IPS-20b (cell line): ENCODE data around the gene NPTX1.

ENCODE experiments used
- H3K27ac ChIP-seq: one replicate; pipeline ENCODE4 v1.5.1; 2013; ENCODE audit warnings: low read length
- H3K27me3 ChIP-seq: 2 replicates; pipeline ENCODE4 v1.6.1; 2013; ENCODE audit warnings: mild to moderate bottlenecking, low read length, inconsistent platforms; ENCODE audit not compliant: insufficient read depth
- H3K36me3 ChIP-seq: 2 replicates; pipeline ENCODE4 v1.6.1; 2013; ENCODE audit warnings: low read depth, mild to moderate bottlenecking, inconsistent platforms, low read length, moderate library complexity; ENCODE audit not compliant: insufficient read depth
- H3K4me1 ChIP-seq: 2 replicates; pipeline ENCODE4 v1.6.1; 2013; ENCODE audit warnings: mild to moderate bottlenecking, control low read depth, inconsistent platforms, low read length, moderate library complexity; ENCODE audit not compliant: insufficient read depth
- H3K4me3 ChIP-seq: 2 replicates; pipeline ENCODE4 v1.5.1; 2013; ENCODE audit warnings: mild to moderate bottlenecking, low read length, inconsistent platforms
- H3K9ac ChIP-seq: 2 replicates; pipeline ENCODE4 v1.6.1; 2013; ENCODE audit warnings: low read depth, mild to moderate bottlenecking, inconsistent platforms, low read length, moderate library complexity
- H3K9me3 ChIP-seq: 2 replicates; pipeline ENCODE4 v1.6.1; 2013; ENCODE audit warnings: mild to moderate bottlenecking, low read depth, low read length, inconsistent platforms; ENCODE audit not compliant: insufficient read depth

NPTX1 gene

DNA sequence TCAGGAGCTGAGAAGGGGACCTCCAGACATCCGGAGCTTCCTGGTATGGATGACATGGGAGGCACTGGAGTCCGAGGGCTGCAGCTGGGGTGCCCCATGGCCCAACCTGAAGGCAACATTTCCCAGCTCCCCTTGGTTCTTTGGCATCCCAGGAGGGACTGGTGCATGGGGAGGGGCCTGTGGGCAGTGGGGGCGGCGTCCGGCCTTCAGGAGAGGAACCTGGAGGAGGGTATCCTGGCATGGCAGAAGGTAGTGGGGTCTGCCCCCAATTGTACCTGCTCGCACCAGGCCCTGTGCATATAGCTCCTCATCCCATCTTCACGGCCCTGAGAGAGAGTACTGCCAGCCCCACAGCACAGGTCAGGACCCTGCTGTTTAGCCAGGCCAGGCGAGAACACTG lies 11.9 kb downstream of the NPTX1 start:
- Histone ChIP-seq H3K27me3 (peaks cover 71% of the 10 kb centered on the region), H3K27ac (no peak overlapping the region)

DNA sequence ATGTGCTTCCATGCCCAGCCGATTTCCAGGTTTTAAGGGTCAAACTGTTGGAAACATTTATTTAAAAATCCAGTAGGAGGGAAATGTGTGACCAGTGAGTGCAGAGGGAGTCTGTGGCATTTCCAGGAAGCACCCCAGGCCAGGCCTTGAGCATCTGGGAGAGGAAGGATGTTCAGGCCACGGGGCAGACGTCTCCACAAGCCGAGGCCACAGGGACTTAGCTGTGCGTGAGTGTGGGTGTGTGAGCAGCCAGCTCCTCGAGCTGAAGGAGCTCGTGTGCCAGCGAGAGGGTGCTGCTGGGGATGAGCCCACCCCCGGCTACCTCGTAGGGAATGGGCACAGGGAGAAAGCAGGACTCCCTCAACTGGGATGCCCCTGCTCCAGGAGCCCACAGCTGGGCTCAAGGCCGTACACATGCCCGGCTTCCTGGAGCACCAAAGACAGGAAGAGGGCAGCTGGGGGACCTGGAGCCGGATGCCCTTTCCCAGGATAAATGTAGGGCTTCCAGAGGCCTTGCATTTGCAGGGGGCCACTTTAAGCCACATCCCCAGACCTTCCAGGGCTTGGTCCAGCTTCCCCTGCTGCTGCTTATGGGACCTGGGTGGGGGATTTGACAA lies 12.5 kb downstream of the NPTX1 start:
- Histone ChIP-seq H3K27me3 (peaks cover 71% of the 10 kb centered on the region), H3K27ac (no peak overlapping the region), H3K9ac (no peak overlapping the region), H3K9me3 (no peaks in the 10 kb centered on the region), H3K36me3 (no peaks in the 10 kb centered on the region), H3K4me1 (no peaks in the 10 kb centered on the region), H3K4me3 (no peak overlapping the region)

More for the DNA sequence above, 11.9 kb downstream of the NPTX1 start:
- Histone ChIP-seq H3K4me1 (no peaks in the 10 kb centered on the region), H3K9ac (no peak overlapping the region), H3K9me3 (no peaks in the 10 kb centered on the region), H3K36me3 (no peaks in the 10 kb centered on the region), H3K4me3 (no peak overlapping the region)

DNA sequence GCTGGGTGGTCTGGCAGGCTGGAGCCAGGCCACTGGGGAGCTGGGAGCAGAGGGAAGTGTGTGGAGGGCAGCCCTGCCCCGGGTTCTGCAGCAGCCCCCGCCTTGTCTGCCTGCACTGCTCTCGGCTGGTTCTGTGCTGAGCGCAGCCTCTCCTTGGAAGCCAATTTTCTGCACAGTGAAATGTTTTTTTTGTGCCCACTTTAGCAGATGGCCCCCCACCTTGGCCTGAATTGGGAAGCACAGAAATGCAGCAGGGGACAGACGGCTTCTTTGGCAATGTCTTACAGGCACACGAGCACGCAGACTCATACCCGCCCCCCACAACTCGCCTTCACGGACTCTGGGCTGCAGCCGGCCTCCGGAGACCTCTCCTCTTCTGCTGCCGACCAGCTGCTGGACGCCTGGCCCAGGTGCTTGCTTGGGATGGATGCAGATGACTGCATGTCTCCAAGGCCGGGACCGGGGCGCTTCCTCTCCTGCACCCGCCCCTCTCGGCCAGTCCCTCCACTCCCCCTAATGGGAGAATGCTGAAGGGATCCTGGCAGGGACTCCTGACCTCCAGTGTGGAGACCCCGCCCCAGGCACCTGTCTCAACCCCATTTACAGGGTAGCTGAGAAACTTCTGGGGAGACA lies 14.8 kb downstream of the NPTX1 start:
- H3K36me3 ChIP-seq: no peaks in the 10 kb centered on the region
- H3K27me3 ChIP-seq: peaks cover 71% of the 10 kb centered on the region
- no peak overlapping the region for H3K9ac ChIP-seq
- no peak overlapping the region for H3K4me3 ChIP-seq
- H3K27ac ChIP-seq: no peak overlapping the region
- no peaks in the 10 kb centered on the region for H3K4me1 ChIP-seq
- no peaks in the 10 kb centered on the region for H3K9me3 ChIP-seq

DNA sequence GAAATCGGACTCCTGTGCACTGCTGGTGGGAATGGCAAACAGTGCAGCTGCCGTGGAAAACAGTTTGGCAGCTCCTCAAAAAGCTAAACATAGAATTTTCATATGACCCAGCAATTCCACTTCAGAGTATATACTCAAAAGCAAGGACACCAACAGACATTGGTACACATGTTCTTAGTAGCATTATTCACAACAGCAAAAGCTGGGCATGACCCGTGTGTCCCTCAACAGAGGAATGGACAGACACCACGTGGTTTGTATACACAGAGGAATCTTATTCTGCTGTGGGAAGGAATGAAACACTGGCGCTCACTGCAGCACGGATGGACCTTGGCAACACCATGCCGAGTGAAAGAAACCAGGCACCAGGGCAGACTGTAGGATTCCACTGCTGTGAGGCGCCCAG lies 16.0 kb downstream of the NPTX1 start:
- H3K9ac ChIP-seq: no peak overlapping the region
- no peaks in the 10 kb centered on the region for H3K9me3 ChIP-seq
- H3K27me3 ChIP-seq: peaks cover 72% of the 10 kb centered on the region
- no peaks in the 10 kb centered on the region for H3K36me3 ChIP-seq
- H3K27ac ChIP-seq: no peak overlapping the region
- H3K4me1 ChIP-seq: peaks cover 2% of the 10 kb centered on the region; the same call in 1 of the 2 replicates
- H3K4me3 ChIP-seq: no peak overlapping the region

DNA sequence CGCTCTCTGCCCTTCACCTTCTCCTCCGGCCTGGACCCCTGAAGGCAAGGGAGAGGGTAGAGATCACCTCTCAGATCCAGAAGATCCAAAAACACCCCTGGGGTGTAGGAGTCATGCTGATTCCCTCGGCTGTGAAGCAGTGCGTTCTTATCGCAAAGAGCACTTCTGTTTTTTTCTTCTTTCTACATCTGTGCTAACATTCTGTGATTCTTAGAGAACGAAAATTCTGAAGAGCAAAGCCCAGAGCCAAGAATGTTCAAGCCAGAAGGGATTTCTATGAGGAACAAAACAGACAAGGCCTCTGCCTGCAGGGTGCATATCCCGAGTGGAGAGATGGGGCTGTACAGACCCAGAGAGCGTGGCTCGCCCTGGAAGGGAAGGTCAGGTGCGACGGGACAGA lies 17.2 kb downstream of the NPTX1 start:
- no peak overlapping the region for H3K27ac ChIP-seq
- no peaks in the 10 kb centered on the region for H3K9me3 ChIP-seq
- no peak overlapping the region for H3K4me3 ChIP-seq
- peaks cover 3% of the 10 kb centered on the region; the same call in 1 of the 2 replicates for H3K4me1 ChIP-seq
- H3K9ac ChIP-seq: no peak overlapping the region
- H3K27me3 ChIP-seq: peaks cover 66% of the 10 kb centered on the region
- no peaks in the 10 kb centered on the region for H3K36me3 ChIP-seq

DNA sequence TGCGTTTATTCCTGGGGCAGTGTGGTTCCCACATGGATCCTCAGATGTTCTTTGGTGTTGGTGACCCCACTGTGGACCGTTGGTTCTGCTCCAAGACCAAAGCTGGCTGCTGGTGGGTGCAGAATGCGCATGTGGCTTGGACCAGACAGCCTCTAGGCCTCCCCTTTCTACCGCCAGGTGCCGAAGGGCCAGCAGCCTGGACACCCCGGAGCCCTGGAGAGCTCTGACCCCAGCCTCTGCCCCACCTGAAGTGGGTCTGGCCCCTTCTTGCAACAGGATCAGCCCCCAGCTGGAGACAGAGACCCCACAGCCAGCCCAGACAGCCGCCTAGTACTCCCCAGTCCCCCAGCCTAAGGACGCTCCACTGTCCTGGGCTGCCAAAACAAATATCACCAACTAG lies 18.4 kb downstream of the NPTX1 start:
- Histone ChIP-seq H3K9ac (no peak overlapping the region), H3K4me3 (no peak overlapping the region), H3K4me1 (peaks cover 3% of the 10 kb centered on the region; the same call in 1 of the 2 replicates), H3K27me3 (peaks cover 74% of the 10 kb centered on the region), H3K27ac (no peak overlapping the region), H3K36me3 (no peaks in the 10 kb centered on the region), H3K9me3 (no peaks in the 10 kb centered on the region)

DNA sequence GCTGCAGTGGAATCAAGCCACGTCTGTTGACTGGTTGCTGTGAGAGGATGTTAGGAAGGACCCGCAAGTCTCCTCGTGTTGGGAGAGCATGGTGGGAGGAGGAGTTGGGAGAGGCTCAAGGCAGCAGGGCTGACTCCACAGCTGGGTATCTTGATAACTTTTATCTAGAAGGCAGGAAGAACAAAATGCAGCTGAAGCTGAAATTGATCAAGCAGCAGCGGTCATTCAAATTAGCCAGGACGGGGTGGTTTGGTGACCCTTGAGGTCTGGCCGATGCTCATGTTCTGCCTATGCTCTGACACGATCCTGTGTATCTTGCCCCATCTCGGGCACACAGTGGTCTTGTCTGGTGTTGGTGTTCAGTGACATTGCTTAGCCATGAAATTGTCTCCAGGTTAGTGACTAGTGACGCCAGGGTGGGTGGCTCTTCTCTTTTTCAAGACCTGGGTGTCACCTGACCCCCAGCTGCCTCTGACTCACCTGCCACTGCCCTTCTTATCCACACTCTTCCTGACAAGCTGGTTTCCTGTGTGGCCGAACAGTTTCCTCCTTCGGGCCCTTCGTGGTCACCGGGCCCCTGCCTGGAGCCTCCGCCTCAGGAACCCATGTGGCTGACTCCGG lies 19.1 kb downstream of the NPTX1 start:
- H3K27ac ChIP-seq: no peak overlapping the region
- H3K27me3 ChIP-seq: peaks cover 79% of the 10 kb centered on the region
- no peak overlapping the region for H3K9ac ChIP-seq
- H3K9me3 ChIP-seq: no peaks in the 10 kb centered on the region
- H3K4me1 ChIP-seq: peaks cover 3% of the 10 kb centered on the region; the same call in 1 of the 2 replicates
- H3K4me3 ChIP-seq: no peak overlapping the region
- H3K36me3 ChIP-seq: no peaks in the 10 kb centered on the region

DNA sequence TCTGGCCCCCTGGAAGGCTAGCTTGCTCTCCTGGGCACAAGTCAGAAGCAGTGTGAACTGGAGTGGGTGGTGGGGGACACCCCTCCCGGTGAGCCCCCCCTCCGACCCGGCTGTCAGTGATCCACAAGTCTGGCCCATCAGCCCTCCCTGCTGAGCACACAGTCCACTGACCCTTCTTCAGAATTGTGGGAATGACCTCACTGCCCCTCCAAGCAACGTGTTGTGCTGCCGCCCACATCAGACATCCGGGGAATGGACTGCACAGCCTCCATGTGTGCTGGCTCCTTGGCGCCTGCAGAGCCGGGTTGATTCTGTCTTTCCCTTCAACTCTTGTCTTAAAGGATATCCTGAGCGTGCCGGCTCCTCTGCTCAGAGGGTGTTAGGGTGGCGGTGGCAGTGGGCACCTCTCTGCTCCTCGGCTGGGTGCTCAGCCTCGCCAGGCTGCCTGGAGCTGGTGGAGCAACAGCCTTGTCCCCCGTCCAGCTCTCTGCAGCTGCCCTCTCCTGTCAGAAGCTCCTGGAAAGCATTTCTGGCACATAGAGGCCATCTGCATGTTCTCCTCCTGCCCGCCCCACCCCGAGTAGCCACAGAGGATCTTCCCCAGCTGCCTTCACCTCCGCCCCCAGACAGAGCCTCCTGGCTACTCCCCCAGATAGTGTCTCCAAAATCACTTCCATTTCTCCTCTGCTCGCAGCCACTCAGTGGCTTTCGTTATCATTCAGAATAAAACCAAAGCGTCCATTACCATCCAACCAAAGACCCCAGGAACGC lies 19.8 kb downstream of the NPTX1 start:
- no peak overlapping the region for H3K9ac ChIP-seq

DNA sequence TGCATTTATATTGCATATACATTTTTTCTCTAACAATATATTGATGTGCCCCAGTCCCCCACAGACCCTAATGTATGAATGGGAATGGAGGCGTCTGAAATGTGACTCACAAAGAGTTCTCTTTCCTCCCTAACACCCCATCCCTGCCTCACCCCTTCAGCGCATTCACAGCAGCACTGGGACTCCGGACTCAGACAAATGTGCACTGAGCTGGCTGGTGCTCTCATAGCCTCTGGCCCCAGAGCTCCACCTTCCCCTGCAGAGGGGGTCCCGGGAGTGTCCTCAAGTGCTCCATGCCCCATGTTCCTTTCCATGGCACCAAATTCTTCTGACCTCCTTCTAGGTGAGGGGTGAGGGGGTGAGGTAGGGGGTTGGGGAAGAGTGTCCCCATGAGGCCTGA lies 20.6 kb downstream of the NPTX1 start:
- no peaks in the 10 kb centered on the region for H3K36me3 ChIP-seq

More for the DNA sequence above, 19.8 kb downstream of the NPTX1 start:
- Histone ChIP-seq H3K4me1 (peaks cover 3% of the 10 kb centered on the region; the same call in 1 of the 2 replicates), H3K27ac (no peak overlapping the region), H3K27me3 (peaks cover 72% of the 10 kb centered on the region), H3K4me3 (no peak overlapping the region), H3K9me3 (no peaks in the 10 kb centered on the region), H3K36me3 (no peaks in the 10 kb centered on the region)

DNA sequence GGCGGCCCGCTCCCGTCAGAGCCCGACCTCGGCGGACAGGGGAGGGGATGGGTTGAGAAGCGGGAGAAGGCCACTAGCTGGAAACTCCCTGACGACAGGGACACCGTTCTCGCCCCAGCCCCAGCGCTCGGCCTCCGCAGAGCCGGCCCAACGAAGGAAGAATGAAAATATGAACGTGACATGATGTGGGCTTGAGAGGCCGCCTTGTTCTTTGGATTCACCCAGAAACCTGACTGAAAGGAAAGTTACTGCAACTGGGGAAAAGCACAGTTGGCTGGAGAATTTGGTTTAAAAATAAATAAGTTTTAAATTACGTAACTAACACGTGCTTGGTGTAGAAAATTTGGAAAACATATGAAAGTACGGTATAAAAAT lies 21.1 kb downstream of the NPTX1 start:
- Histone ChIP-seq H3K4me3 (peak overlapping the region; percentile 86), H3K27ac (peak overlapping the region; percentile 94)

More for the DNA sequence above, 20.6 kb downstream of the NPTX1 start:
- Histone ChIP-seq H3K9ac (no peak overlapping the region; the same call in 1 of the 2 replicates), H3K9me3 (no peaks in the 10 kb centered on the region), H3K27ac (no peak overlapping the region), H3K4me3 (peak overlapping the region; percentile 86), H3K27me3 (peaks cover 64% of the 10 kb centered on the region), H3K4me1 (peaks cover 3% of the 10 kb centered on the region; the same call in 1 of the 2 replicates)

DNA sequence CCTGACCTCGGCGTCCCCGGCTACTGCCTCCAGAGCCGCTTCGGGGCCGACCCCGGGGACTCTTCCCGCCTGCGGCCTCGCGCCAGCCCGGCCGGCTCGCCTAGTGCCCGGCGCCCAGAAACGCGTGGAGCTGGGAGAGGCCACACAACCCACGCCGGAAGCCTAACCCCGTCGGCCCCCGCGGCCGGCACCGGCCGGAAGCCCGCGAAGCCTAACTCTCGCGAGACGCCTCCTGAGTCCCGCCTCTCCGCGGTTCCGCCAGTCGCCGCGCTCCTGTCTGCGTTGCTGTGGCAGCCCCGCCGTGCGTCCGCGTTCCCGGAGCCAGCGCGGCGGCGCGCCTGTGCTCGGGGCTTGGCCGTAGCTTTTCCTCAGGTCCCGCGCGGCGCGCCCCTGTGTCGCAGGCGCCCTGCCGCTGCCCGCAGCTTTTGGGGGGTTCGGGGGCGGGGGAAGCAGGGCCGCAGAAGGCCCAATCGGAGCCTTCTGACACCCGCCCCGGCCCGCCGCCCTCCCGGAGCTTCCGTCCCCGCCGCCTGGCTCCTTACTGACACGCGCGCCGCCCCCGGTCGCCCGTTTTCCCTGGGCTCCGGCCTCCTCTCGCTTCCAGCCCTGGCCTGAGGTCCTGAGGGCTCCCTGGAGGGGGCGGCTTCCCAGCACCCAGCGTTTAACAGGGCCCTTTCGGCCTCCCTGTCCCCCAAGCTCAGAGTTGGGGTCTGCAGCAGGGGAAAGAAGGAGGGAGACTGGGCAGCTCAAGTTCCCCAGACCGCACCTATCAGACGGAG lies 21.7 kb downstream of the NPTX1 start:
- Histone ChIP-seq H3K9ac (peak overlapping the region; percentile 98), H3K36me3 (no peaks in the 10 kb centered on the region), H3K27me3 (peaks cover 54% of the 10 kb centered on the region), H3K4me1 (peaks cover 3% of the 10 kb centered on the region; the same call in 1 of the 2 replicates), H3K4me3 (peak overlapping the region; percentile 86), H3K9me3 (no peaks in the 10 kb centered on the region), H3K27ac (peak overlapping the region; percentile 94)

More for the DNA sequence above, 21.1 kb downstream of the NPTX1 start:
- Histone ChIP-seq H3K9ac (peak overlapping the region; percentile 98), H3K4me1 (peaks cover 3% of the 10 kb centered on the region; the same call in 1 of the 2 replicates), H3K36me3 (no peaks in the 10 kb centered on the region), H3K9me3 (no peaks in the 10 kb centered on the region), H3K27me3 (peaks cover 59% of the 10 kb centered on the region)
